CD4-positive, alpha-beta T cell (primary cell): ENCODE measurements around the gene COQ2. TPM values are rescaled to one million over a fixed set of nuclear protein-coding genes. Genes with fewer than 3 reads are reported as not detected.

Experiments
- ATAC-seq: fragments of 200-7000 bp; cut with Tn5 transposase; one replicate; pipeline ENCODE4 v1.10.0; 2022; ENCODE audit warnings: mild to moderate bottlenecking; ENCODE audit not compliant: poor library complexity
- CTCF ChIA-PET: fragments of 350-600 bp; sonication (Branson Sonifier 250); formaldehyde crosslinking; loops from one replicate; lab custom pipeline; 2021; ENCODE audit warnings: antibody characterized with exemption, inconsistent platforms; lab: Charles Lee
- POLR2A ChIA-PET: fragments of 350-600 bp; sonication (Branson Sonifier 250); formaldehyde crosslinking; loops from one replicate; lab custom pipeline; 2021; ENCODE audit warnings: antibody characterized with exemption, inconsistent platforms; lab: Charles Lee
- DNase-seq, 14 experiments: peaks; one replicate each; pipeline ENCODE4 v3.0.0-alpha.2; 2013 to 2020; ENCODE audit warnings: mixed read lengths in 2 of 14
- H3K27ac ChIP-seq, 2 donors: one replicate each; pipeline versions ENCODE4 v1.5.1 to v1.7.0; 2013; ENCODE audit warnings: low read length in 2 of 2, low read depth in 1 of 2, mild to moderate bottlenecking in 1 of 2
- H3K27me3 ChIP-seq, 2 experiments: 1 replicate in 1 of 2; 2 replicates in 1 of 2; pipeline versions ENCODE4 v1.6.1 to v1.7.0; 2013; ENCODE audit warnings: low read length in 2 of 2, control low read depth in 1 of 2, mild to moderate bottlenecking in 1 of 2, moderate library complexity in 1 of 2; ENCODE audit not compliant: insufficient read depth in 2 of 2, control insufficient read depth in 1 of 2
- H3K36me3 ChIP-seq: one replicate; pipeline ENCODE4 v1.6.1; 2013; ENCODE audit warnings: low read length, control low read depth; ENCODE audit not compliant: insufficient read depth
- H3K4me1 ChIP-seq: one replicate; pipeline ENCODE4 v1.6.1; 2013; ENCODE audit warnings: low read length, control low read depth; ENCODE audit not compliant: insufficient read depth
- H3K4me3 ChIP-seq: one replicate; pipeline ENCODE4 v1.5.1; 2013; ENCODE audit warnings: mild to moderate bottlenecking, low read length, moderate library complexity
- H3K9me3 ChIP-seq, 2 experiments: 1 replicate in 1 of 2; 2 replicates in 1 of 2; pipeline versions ENCODE4 v1.6.1 to v1.7.0; 2013; ENCODE audit warnings: low read length in 2 of 2, mild to moderate bottlenecking in 2 of 2, control low read depth in 1 of 2, moderate library complexity in 1 of 2; ENCODE audit not compliant: control insufficient read depth in 1 of 2, insufficient read depth in 1 of 2
- H3K27ac Mint-ChIP-seq: one replicate; pipeline ENCODE4 v1.8.0; 2020; ENCODE audit warnings: mixed read lengths
- H3K27me3 Mint-ChIP-seq: one replicate; pipeline ENCODE4 v1.8.0; 2021; ENCODE audit warnings: mixed read lengths
- H3K36me3 Mint-ChIP-seq: one replicate; pipeline ENCODE4 v1.8.0; 2021; ENCODE audit warnings: low read depth, mixed read lengths
- H3K4me1 Mint-ChIP-seq: one replicate; pipeline ENCODE4 v1.8.0; 2021; ENCODE audit warnings: low read depth, mixed read lengths
- H3K4me3 Mint-ChIP-seq: one replicate; pipeline ENCODE4 v1.8.0; 2020; ENCODE audit warnings: mild to moderate bottlenecking, mixed read lengths
- H3K9me3 Mint-ChIP-seq: one replicate; pipeline ENCODE4 v1.8.0; 2020; ENCODE audit warnings: mixed read lengths
- CTCF ChIP-seq: fragments of 200-600 bp; IDR thresholded peaks from one replicate; pipeline ENCODE4 v1.8.0; 2022; ENCODE audit warnings: antibody characterized with exemption, mild to moderate bottlenecking
- intact Hi-C, 2 experiments: fragments of 100-400 bp; cut with DNase I in 1 of 2; cut with micrococcal nuclease in 1 of 2; formaldehyde crosslinking; loops; one replicate each; pipeline versions ENCODE4 v1.15.1 to v1.9.0; 2023 to 2025; cut with DNase I, micrococcal nuclease
- total RNA-seq, 174 experiments: library from RNA in 2 of 174; stranded (reverse) in 2 of 174; gene quantifications; one replicate each; pipeline ENCODE4 v1.2.3 and lab custom pipeline; 2021 to 2026

COQ2 gene
- total RNA-seq, 2 experiments from 2014 or later: 9.2 to 10.1 TPM

GRCh38 chr4:83259586-83259985 lies 25.0 kb downstream of the COQ2 start:
- no peaks in the 10 kb centered on the region for H3K27me3 Mint-ChIP-seq
- Histone ChIP-seq H3K27ac (no peak overlapping the region), H3K4me1 (peaks cover 5% of the 10 kb centered on the region), H3K9me3 (no peaks in the 10 kb centered on the region), H3K36me3 (no peaks in the 10 kb centered on the region), H3K4me3 (no peak overlapping the region), H3K27me3 (no peaks in the 10 kb centered on the region)
- no peak overlapping the region for H3K27ac Mint-ChIP-seq
- TF ChIP-seq CTCF: no peak
- intact Hi-C loops: no loop called here
- ATAC-seq (no peak), DNase-seq (no peak)
- CTCF ChIA-PET: interaction anchor here (0.9 to 1.9 kb wide), 11 partner anchors 16 to 200 kb away, joined by 4 to 23 read pairs (median 6); partner anchors contain the start of gene COQ2
- H3K9me3 Mint-ChIP-seq: no peaks in the 10 kb centered on the region
- H3K4me1 Mint-ChIP-seq: peaks cover 6% of the 10 kb centered on the region
- H3K36me3 Mint-ChIP-seq: peaks cover 12% of the 10 kb centered on the region
- POLR2A ChIA-PET: interaction anchor here (2.3 to 2.8 kb wide), 2 partner anchors 149 to 175 kb away, joined by 13 to 16 read pairs; no protein-coding TSS in a partner anchor
- H3K4me3 Mint-ChIP-seq: no peak overlapping the region

- no peaks in the 10 kb centered on the region for H3K27me3 ChIP-seq
- Mint-ChIP-seq H3K36me3 (peaks cover 5% of the 10 kb centered on the region), H3K9me3 (no peaks in the 10 kb centered on the region), H3K27ac (no peak overlapping the region), H3K27me3 (no peaks in the 10 kb centered on the region), H3K4me3 (no peak overlapping the region), H3K4me1 (peaks cover 7% of the 10 kb centered on the region)
- H3K36me3 ChIP-seq: no peaks in the 10 kb centered on the region
- intact Hi-C loops: no loop called here
- no peak for DNase-seq
- no peak overlapping the region for H3K4me3 ChIP-seq
- no peaks in the 10 kb centered on the region for H3K9me3 ChIP-seq
- no peak for ATAC-seq
- TF ChIP-seq CTCF: no peak
- no peak overlapping the region for H3K27ac ChIP-seq
- POLR2A ChIA-PET: no interaction called here
- peaks cover 5% of the 10 kb centered on the region for H3K4me1 ChIP-seq
- CTCF ChIA-PET: no interaction called here
Measured at GRCh38 chr4:83258461-83258860, 26.1 kb downstream of the COQ2 start.

- Mint-ChIP-seq H3K9me3 (no peaks in the 10 kb centered on the region), H3K4me1 (peaks cover 14% of the 10 kb centered on the region), H3K36me3 (no peaks in the 10 kb centered on the region), H3K4me3 (no peak overlapping the region), H3K27ac (no peak overlapping the region), H3K27me3 (no peaks in the 10 kb centered on the region)
- Histone ChIP-seq H3K4me3 (no peak overlapping the region), H3K27me3 (no peaks in the 10 kb centered on the region), H3K4me1 (peaks cover 8% of the 10 kb centered on the region), H3K27ac (no peak overlapping the region), H3K9me3 (no peaks in the 10 kb centered on the region), H3K36me3 (no peaks in the 10 kb centered on the region)
- DNase-seq: no peak
- ChIA-PET CTCF (no interaction called here), POLR2A (no interaction called here)
- ATAC-seq: no peak
- TF ChIP-seq CTCF: no peak
- intact Hi-C loops: no loop called here
Measured at GRCh38 chr4:83257811-83258210, 26.8 kb downstream of the COQ2 start.
